Transverse colon (tissue), 4 donors: ENCODE results near the gene A4GALT. TPM values are rescaled to one million over a fixed set of nuclear protein-coding genes. Genes with fewer than 3 reads are reported as not detected.
"Not testable (repeated sequence)": the region's sequence is repeated elsewhere in the genome, so short reads cannot be mapped to it uniquely, and the experiment has no call there.

Source experiments
- DNase-seq: peaks from one replicate; pipeline ENCODE4 v3.0.0-alpha.2; 2019
- H3K27ac ChIP-seq, 4 donors: fragments of 200-600 bp; sonication (generic); 2 replicates each; pipeline ENCODE4 v1.5.1; 2016 to 2018; ENCODE audit warnings: inconsistent platforms in 4 of 4
- H3K27me3 ChIP-seq: fragments of 200-600 bp; sonication (generic); 2 replicates; pipeline ENCODE4 v1.5.1; 2017; ENCODE audit warnings: inconsistent platforms
- H3K36me3 ChIP-seq, 4 donors: fragments of 200-600 bp; sonication (generic); 2 replicates each; pipeline ENCODE4 v1.5.1; 2017 to 2019; ENCODE audit warnings: inconsistent platforms in 4 of 4
- H3K4me1 ChIP-seq, 4 donors: fragments of 200-600 bp; sonication (generic); 2 replicates each; pipeline ENCODE4 v1.5.1; 2017 to 2020; ENCODE audit warnings: inconsistent platforms in 4 of 4
- H3K4me3 ChIP-seq, 4 donors: fragments of 200-600 bp; sonication (generic); 1 replicate in 1 of 4; 2 replicates in 3 of 4; pipeline versions ENCODE4 v1.5.1 to v1.6.1; 2017 to 2019; ENCODE audit warnings: inconsistent platforms in 4 of 4
- H3K9me3 ChIP-seq, 2 donors: fragments of 200-600 bp; sonication (generic); 2 replicates each; pipeline ENCODE4 v1.5.1; 2017 to 2019; ENCODE audit warnings: inconsistent platforms in 2 of 2
- CTCF ChIP-seq, 5 experiments: fragments of 200-600 bp in 3 of 5; fragments of 450-650 bp in 2 of 5; sonication (generic) in 3 of 5; IDR thresholded peaks; 1 replicate in 2 of 5; 2 replicates in 3 of 5; pipeline ENCODE4 v1.5.1; 2016 to 2017; ENCODE audit warnings: antibody characterized with exemption in 5 of 5, inconsistent platforms in 3 of 5, mild to moderate bottlenecking in 2 of 5, moderate library complexity in 1 of 5
- EP300 ChIP-seq: sonication (generic); formaldehyde crosslinking; IDR thresholded peaks from one replicate; pipeline ENCODE4 v1.6.1; 2017; ENCODE audit warnings: antibody characterized with exemption, low read depth
- POLR2A ChIP-seq: fragments of 450-650 bp; IDR thresholded peaks from one replicate; pipeline ENCODE4 v1.6.1; 2016; ENCODE audit warnings: antibody characterized with exemption, mild to moderate bottlenecking, moderate library complexity
- POLR2AphosphoS5 ChIP-seq, 3 donors: sonication (generic); formaldehyde crosslinking; IDR thresholded peaks; one replicate each; pipeline ENCODE4 v1.6.1; 2016; ENCODE audit warnings: antibody characterized with exemption in 3 of 3
- WGBS, 2 donors: methylation state at CpG; one replicate each; pipeline ENCODE4 v1.1.5; 2018; ENCODE audit warnings: low coverage in 1 of 2; 5-methylcytosine and 5-hydroxymethylcytosine counted together
- in situ Hi-C, 4 donors: fragments of 200-750 bp; cut with MboI; loops; one replicate each; pipeline versions ENCODE4 v1.15.0 to v1.15.1; 2017; ENCODE audit warnings: low sequenced_read_pairs in 3 of 4, low pct_ligation_motif_present in 1 of 4, low pct_unique_long_range_greater_than_20kb in 1 of 4
- intact Hi-C: fragments of 100-400 bp; cut with DNase I; formaldehyde crosslinking; loops from one replicate; pipeline ENCODE4 v1.15.1; 2023; ENCODE audit warnings: low total_unique reads
- total RNA-seq, 4 donors: library from RNA; depleted of rRNA; stranded (reverse); fragments of >200 nt; gene quantifications; one replicate each; pipeline ENCODE4 v1.1.0, GENCODE V29; 2016

A4GALT gene
- total RNA-seq, 4 donors from 2014 or later, result 6.3 to 31.4 (median 12.7) TPM

- Histone ChIP-seq H3K27me3 (no peaks in the 10 kb centered on the region), H3K36me3 (no peaks in the 10 kb centered on the region), H3K4me1 (no peaks in the 10 kb centered on the region), H3K4me3 (no peak overlapping the region), H3K9me3 (no peaks in the 10 kb centered on the region), H3K27ac (no peak overlapping the region)
- in situ Hi-C loops (no loop called here), intact Hi-C loops (no loop called here)
- DNase-seq, result peak; percentile 20
- TF ChIP-seq EP300, result no peak
- TF ChIP-seq POLR2A, result no peak
- WGBS, 2 donors, result 82% methylated on average over 16 of the region's 18 CpGs; no CpG with 5 or more reads in 1 of the 2 donors
These were observed 40.3 kb upstream of the A4GALT start for GRCh38 chr22:42760806-42761565.

GRCh38 chr22:42758931-42759629, 38.4 kb upstream of the A4GALT start:
- H3K27me3 ChIP-seq, result no peaks in the 10 kb centered on the region
- 89 to 91% methylated on average over 3 to 23 of the region's 23 CpGs for WGBS, 2 donors
- no peak overlapping the region for H3K27ac ChIP-seq
- H3K4me1 ChIP-seq, result no peaks in the 10 kb centered on the region
- no peak for DNase-seq
- no peaks in the 10 kb centered on the region for H3K9me3 ChIP-seq
- intact Hi-C loops, result no loop called here
- in situ Hi-C loops, result no loop called here
- TF ChIP-seq CTCF (IDR thresholded peaks at IDR 0.05), result no peak
- no peak for TF ChIP-seq POLR2A
- TF ChIP-seq POLR2AphosphoS5 (IDR thresholded peaks at IDR 0.05), result no peak
- TF ChIP-seq EP300, result no peak
- H3K36me3 ChIP-seq, result no peaks in the 10 kb centered on the region
- no peak overlapping the region for H3K4me3 ChIP-seq

- H3K27me3 ChIP-seq, in situ Hi-C loops, intact Hi-C loops, H3K9me3 ChIP-seq, H3K4me1 ChIP-seq, H3K36me3 ChIP-seq, DNase-seq, H3K4me3 ChIP-seq: not testable (repeated sequence)
- WGBS, 2 donors, result 68 to 72% methylated on average over 3 to 5 of the region's 5 CpGs
- peak overlapping the region in 1 of 4 donors; percentile 14 for H3K27ac ChIP-seq
These were observed 34.9 kb upstream of the A4GALT start for GRCh38 chr22:42755553-42755952.

GRCh38 chr22:42755121-42755520, 34.5 kb upstream of the A4GALT start:
- intact Hi-C loops, in situ Hi-C loops, H3K4me1 ChIP-seq, H3K36me3 ChIP-seq, DNase-seq, H3K27me3 ChIP-seq, H3K9me3 ChIP-seq, H3K4me3 ChIP-seq: not testable (repeated sequence)
- H3K27ac ChIP-seq, result peak overlapping the region in 1 of 4 donors; percentile 24
- 80 to 86% methylated on average over 4 to 16 of the region's 16 CpGs for WGBS, 2 donors

- H3K4me1 ChIP-seq, result no peaks in the 10 kb centered on the region
- WGBS, 2 donors, result 14 to 42% methylated on average over 1 to 6 of the region's 6 CpGs
- in situ Hi-C loops, result no loop called here
- no peak for TF ChIP-seq EP300
- no peak for TF ChIP-seq CTCF (IDR thresholded peaks at IDR 0.05)
- no peak for TF ChIP-seq POLR2A
- no peak for TF ChIP-seq POLR2AphosphoS5 (IDR thresholded peaks at IDR 0.05)
- H3K27ac ChIP-seq, result peak overlapping the region in 1 of 4 donors; percentile 16
- no peaks in the 10 kb centered on the region for H3K9me3 ChIP-seq
- intact Hi-C loops, result no loop called here
- no peaks in the 10 kb centered on the region for H3K36me3 ChIP-seq
- H3K27me3 ChIP-seq, result no peaks in the 10 kb centered on the region
- no peak overlapping the region for H3K4me3 ChIP-seq
- no peak for DNase-seq
These were observed 34.0 kb upstream of the A4GALT start for GRCh38 chr22:42754658-42755057.
